Measurements from ENCODE around the gene KLF12. TPM values are rescaled to one million over a fixed set of nuclear protein-coding genes. Genes with fewer than 3 reads are reported as not detected.

Gene KLF12
- total RNA-seq, 2 donors from 2014 or later = 2.8 to 9.7 TPM

DNA sequence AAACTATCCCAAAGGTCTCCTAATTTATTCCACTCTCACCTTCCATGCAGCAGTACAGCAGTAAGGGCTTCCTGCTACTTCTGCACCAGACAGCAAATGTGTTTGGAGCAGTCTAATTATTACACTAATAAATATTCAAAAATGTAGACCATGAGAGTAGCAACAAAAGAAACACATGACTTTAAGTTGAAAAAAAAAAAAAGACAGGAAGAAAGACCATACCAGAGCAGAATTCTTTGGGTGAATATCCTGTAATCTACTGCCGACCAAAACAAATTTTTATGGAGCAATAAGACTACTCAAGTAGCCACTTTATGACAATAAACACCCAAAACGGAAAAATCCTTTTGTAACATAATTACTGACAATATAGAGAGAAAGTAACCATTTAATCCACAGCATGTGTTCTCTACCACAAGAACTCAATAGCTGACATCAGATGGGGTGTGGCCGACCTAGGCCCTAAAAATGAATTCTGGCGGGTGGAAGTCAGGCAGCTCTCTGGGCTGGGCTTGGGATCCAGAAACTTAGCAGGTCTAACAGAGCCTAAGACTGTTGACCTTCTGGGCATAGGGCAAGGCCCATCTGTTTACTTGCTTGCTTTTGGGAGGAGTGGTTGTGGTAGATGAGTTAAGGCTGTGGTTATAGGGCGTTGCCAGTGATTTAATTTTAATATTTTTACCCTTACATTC, 4.6 kb downstream of the KLF12 start:
- no peak for TF ChIP-seq POLR2AphosphoS5 (IDR thresholded peaks at IDR 0.05)
- TF ChIP-seq, protein P1, sequence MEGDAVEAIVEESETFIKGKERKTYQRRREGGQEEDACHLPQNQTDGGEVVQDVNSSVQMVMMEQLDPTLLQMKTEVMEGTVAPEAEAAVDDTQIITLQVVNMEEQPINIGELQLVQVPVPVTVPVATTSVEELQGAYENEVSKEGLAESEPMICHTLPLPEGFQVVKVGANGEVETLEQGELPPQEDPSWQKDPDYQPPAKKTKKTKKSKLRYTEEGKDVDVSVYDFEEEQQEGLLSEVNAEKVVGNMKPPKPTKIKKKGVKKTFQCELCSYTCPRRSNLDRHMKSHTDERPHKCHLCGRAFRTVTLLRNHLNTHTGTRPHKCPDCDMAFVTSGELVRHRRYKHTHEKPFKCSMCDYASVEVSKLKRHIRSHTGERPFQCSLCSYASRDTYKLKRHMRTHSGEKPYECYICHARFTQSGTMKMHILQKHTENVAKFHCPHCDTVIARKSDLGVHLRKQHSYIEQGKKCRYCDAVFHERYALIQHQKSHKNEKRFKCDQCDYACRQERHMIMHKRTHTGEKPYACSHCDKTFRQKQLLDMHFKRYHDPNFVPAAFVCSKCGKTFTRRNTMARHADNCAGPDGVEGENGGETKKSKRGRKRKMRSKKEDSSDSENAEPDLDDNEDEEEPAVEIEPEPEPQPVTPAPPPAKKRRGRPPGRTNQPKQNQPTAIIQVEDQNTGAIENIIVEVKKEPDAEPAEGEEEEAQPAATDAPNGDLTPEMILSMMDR (IDR thresholded peaks at IDR 0.05) = no peak
- TF ChIP-seq POLR2A (IDR thresholded peaks at IDR 0.05) = no peak
- H3K4me3 ChIP-seq = no peak overlapping the region
- DNase-seq (ENCODE audit: low spot score) = no peak
- no peaks in the 10 kb centered on the region for H3K27me3 ChIP-seq (replicated peaks; ENCODE audit: insufficient read depth)
- no peaks in the 10 kb centered on the region for H3K9me3 ChIP-seq
- H3K36me3 ChIP-seq = no peaks in the 10 kb centered on the region
- WGBS = 59% methylated on average over 5 of the region's 5 CpGs
- intact Hi-C loops (cut with DNase I) = loop anchor here (5.0 to 10.0 kb wide), 4 partner anchors 67 to 362 kb away; no protein-coding TSS in a partner anchor
- no peaks in the 10 kb centered on the region for H3K4me1 ChIP-seq (replicated peaks)
- no peak overlapping the region for H3K27ac ChIP-seq

DNA sequence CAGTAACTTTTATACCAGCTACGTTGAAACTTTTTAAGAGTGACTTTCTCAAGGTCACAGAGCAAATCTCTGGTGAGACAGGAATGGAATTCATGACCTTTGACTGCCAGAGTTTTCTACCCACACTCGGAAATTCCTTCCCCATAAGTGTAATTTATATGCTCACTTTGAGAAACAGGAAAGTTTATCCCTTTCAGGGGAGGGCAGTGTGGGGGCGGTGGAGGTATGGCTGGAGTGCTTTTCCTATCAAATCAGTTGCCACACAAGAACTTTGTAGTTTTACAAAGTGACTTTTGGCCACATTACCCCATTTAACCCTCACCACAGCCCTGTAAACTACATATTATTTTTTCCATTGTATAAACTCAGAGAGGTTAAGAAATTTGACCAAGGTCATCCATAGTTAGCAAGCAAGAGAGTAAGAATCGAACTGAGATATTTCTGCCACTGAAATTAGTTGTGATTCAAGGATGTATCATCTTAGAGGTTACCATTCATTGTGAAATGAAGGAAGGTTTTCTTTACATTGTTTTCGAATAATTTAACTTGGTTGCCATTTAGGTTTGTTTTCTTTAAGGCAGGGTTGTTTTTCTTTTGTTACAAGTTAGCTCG, 5.9 kb downstream of the KLF12 start:
- H3K27ac ChIP-seq = no peak overlapping the region

GRCh38 chr13:74118328-74118727, 15.9 kb downstream of the KLF12 start:
- TF ChIP-seq POLR2A (IDR thresholded peaks at IDR 0.05) (no peak), POLR2AphosphoS5 (IDR thresholded peaks at IDR 0.05) (no peak)
- TF ChIP-seq, protein P1 (IDR thresholded peaks at IDR 0.05) = no peak
- 95% methylated on average over 4 of the region's 4 CpGs for WGBS
- no peaks in the 10 kb centered on the region for H3K9me3 ChIP-seq
- H3K27ac ChIP-seq = no peak overlapping the region
- intact Hi-C loops (cut with DNase I) = no loop called here
- no peaks in the 10 kb centered on the region for H3K27me3 ChIP-seq (replicated peaks; ENCODE audit: insufficient read depth)
- H3K4me3 ChIP-seq = no peak overlapping the region
- no peak for DNase-seq (ENCODE audit: low spot score)
- no peaks in the 10 kb centered on the region for H3K4me1 ChIP-seq (replicated peaks)
- H3K36me3 ChIP-seq = no peaks in the 10 kb centered on the region

More for the DNA sequence above, 5.9 kb downstream of the KLF12 start:
- TF ChIP-seq, protein P1 (IDR thresholded peaks at IDR 0.05) = no peak
- TF ChIP-seq POLR2AphosphoS5 (IDR thresholded peaks at IDR 0.05) = no peak
- TF ChIP-seq POLR2A (IDR thresholded peaks at IDR 0.05) = no peak
- intact Hi-C loops (cut with DNase I) = no loop called here
- no peak for DNase-seq (ENCODE audit: low spot score)
- no peaks in the 10 kb centered on the region for H3K27me3 ChIP-seq (replicated peaks; ENCODE audit: insufficient read depth)
- H3K4me3 ChIP-seq = no peak overlapping the region
- H3K4me1 ChIP-seq (replicated peaks) = no peaks in the 10 kb centered on the region
- WGBS = 64% methylated on average over 6 of the region's 6 CpGs
- no peaks in the 10 kb centered on the region for H3K9me3 ChIP-seq
- H3K36me3 ChIP-seq = no peaks in the 10 kb centered on the region

- 98% methylated on average over 2 of the region's 2 CpGs for WGBS
These were observed 16.9 kb downstream of the KLF12 start for GRCh38 chr13:74117207-74117705.

More at GRCh38 chr13:74117207-74117705, 16.9 kb downstream of the KLF12 start:
- Histone ChIP-seq H3K4me1 (replicated peaks) (no peaks in the 10 kb centered on the region), H3K27ac (no peak overlapping the region), H3K36me3 (no peaks in the 10 kb centered on the region), H3K4me3 (no peak overlapping the region), H3K27me3 (replicated peaks; ENCODE audit: insufficient read depth) (no peaks in the 10 kb centered on the region), H3K9me3 (no peaks in the 10 kb centered on the region)
- TF ChIP-seq, protein P1 (IDR thresholded peaks at IDR 0.05) = no peak
- TF ChIP-seq POLR2AphosphoS5 (IDR thresholded peaks at IDR 0.05) = no peak
- no peak for TF ChIP-seq POLR2A (IDR thresholded peaks at IDR 0.05)
- DNase-seq (ENCODE audit: low spot score) = no peak
- intact Hi-C loops (cut with DNase I) = no loop called here
